Mucosa of stomach (tissue), 1 donor: ENCODE measurements around the gene AMY1A.
"Not testable (repeated sequence)": the region's sequence is repeated elsewhere in the genome, so short reads cannot be mapped to it uniquely, and the experiment has no call there.

Experiments used
- H3K27me3 ChIP-seq: one replicate; pipeline ENCODE4 v1.7.0; 2013; ENCODE audit warnings: mild to moderate bottlenecking, low read length; ENCODE audit not compliant: control insufficient read depth, insufficient read depth
- H3K36me3 ChIP-seq: one replicate; pipeline ENCODE4 v1.7.0; 2013; ENCODE audit warnings: low read length; ENCODE audit not compliant: control insufficient read depth, insufficient read depth
- H3K4me1 ChIP-seq: one replicate; pipeline ENCODE4 v1.7.0; 2013; ENCODE audit warnings: mild to moderate bottlenecking, low read length; ENCODE audit not compliant: control insufficient read depth, insufficient read depth
- H3K4me3 ChIP-seq: one replicate; pipeline ENCODE4 v1.7.0; 2013; ENCODE audit warnings: low read length
- H3K9ac ChIP-seq: one replicate; pipeline ENCODE4 v1.7.0; 2013; ENCODE audit warnings: mild to moderate bottlenecking, low read length, moderate library complexity
- H3K9me3 ChIP-seq: one replicate; pipeline ENCODE4 v1.7.0; 2013; ENCODE audit warnings: mild to moderate bottlenecking, low read length, moderate library complexity; ENCODE audit not compliant: control insufficient read depth
- donor health status: Pancreatic carcinoma.

Gene AMY1A

GRCh38 chr1:103701256-103701655 lies 45.7 kb downstream of the AMY1A start:
- H3K4me1 ChIP-seq, H3K4me3 ChIP-seq, H3K9ac ChIP-seq, H3K27me3 ChIP-seq, H3K9me3 ChIP-seq, H3K36me3 ChIP-seq: not testable (repeated sequence)

DNA sequence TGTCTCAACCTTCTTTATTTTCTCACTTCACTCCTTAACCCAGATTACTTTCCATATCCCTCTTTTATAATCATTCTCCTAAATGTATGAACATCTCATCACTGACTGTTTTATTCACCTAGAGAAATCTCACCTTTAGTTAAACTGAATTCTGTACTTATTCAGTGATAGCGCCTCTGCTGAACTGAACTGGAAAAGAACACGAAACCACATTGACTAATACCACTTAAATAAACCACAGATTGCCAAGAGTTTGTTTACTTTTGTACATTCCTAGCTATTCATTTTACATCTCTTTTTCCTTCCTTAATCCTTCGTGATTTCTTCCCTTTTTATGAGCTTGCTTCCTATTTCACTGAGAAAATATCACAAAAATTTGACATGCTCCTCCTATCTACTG lies 52.1 kb downstream of the AMY1A start:
- not testable (repeated sequence) for H3K36me3 ChIP-seq, H3K4me3 ChIP-seq, H3K27me3 ChIP-seq, H3K9me3 ChIP-seq, H3K9ac ChIP-seq, H3K4me1 ChIP-seq

DNA sequence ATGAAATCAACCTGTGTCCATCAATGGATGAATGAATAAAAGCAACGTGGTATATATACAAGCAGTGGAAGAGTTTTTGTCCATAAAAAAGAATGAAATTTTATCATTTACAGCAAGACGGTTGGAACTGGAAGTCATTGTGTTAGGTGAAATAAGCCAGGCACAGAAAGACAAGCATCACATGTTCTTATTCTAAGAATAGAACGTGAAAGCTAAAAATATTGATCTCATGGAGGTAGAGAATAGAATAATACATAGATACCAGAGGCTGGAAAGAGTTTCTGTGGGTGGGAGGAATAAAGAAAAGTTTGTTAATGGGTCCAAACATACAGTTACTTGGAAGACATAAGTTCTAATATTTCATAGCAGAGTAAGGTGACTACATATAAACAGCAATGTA lies 54.8 kb downstream of the AMY1A start:
- not testable (repeated sequence) for H3K9ac ChIP-seq, H3K27me3 ChIP-seq, H3K36me3 ChIP-seq, H3K4me3 ChIP-seq, H3K4me1 ChIP-seq, H3K9me3 ChIP-seq
